ENCODE data around the gene DPF3. TPM values are rescaled to one million over a fixed set of nuclear protein-coding genes. Genes with fewer than 3 reads are reported as not detected.

The DPF3 gene
- total RNA-seq, 1 experiment from 2014 or later, result not detected

DNA sequence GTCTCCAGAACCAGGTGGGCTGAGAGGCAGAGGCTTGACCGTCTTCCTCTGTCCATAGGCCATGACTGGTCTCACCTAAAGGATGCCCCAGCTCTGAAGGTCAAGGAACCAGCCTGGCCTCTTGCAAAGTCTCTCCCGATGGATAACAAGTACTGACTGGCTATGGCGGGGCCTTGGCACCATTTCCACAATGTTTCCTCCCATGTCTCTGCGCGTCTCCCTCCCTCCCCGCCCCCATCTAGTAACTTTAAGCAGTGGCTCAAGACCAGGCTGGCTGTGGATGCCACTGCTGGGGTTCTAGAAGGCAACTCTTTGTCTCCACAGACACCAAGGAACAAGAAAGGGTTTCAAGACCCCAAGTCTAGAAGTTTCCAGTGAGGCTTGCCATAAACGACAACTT is 275.5 kb downstream of the DPF3 start:
- Histone ChIP-seq H3K36me3 (ENCODE audit: control insufficient read depth, insufficient read depth, low read length) (no peaks in the 10 kb centered on the region), H3K27me3 (ENCODE audit: control insufficient read depth, insufficient read depth, low read length) (no peaks in the 10 kb centered on the region), H3K4me1 (ENCODE audit: control insufficient read depth, insufficient read depth, low read length) (no peaks in the 10 kb centered on the region), H3K4me3 (ENCODE audit: low read depth in 2 of 2, low read length in 2 of 2) (no peak overlapping the region), H3K9me3 (ENCODE audit: control insufficient read depth, insufficient read depth, low read depth, low read length) (no peaks in the 10 kb centered on the region), H3K27ac (ENCODE audit: low read length) (no peak overlapping the region)
- ATAC-seq (no peak), DNase-seq (ENCODE audit: low read depth, low spot score) (no peak)
- ChIA-PET POLR2A (no interaction called here), CTCF (no interaction called here)
- in situ Hi-C loops (cut with HindIII; ENCODE audit: low pct_unique_long_range_greater_than_20kb, low sequenced_read_pairs), result no loop called here
- BruUV-seq (replicated peaks), result no TSS peak
- intact Hi-C loops (cut with micrococcal nuclease; ENCODE audit: unreplicated experiment), result no loop called here
- TF ChIP-seq SIN3A (IDR thresholded peaks at IDR 0.05; ENCODE audit: borderline replicate concordance, insufficient read depth, low read depth, low read length) (no peak), TCF7L2 (IDR thresholded peaks at IDR 0.05; ENCODE audit: low read depth, low read length) (no peak), POLR2AphosphoS5 (IDR thresholded peaks at IDR 0.05; ENCODE audit: low read depth, low read length) (no peak)
- TF ChIP-seq, protein P1, sequence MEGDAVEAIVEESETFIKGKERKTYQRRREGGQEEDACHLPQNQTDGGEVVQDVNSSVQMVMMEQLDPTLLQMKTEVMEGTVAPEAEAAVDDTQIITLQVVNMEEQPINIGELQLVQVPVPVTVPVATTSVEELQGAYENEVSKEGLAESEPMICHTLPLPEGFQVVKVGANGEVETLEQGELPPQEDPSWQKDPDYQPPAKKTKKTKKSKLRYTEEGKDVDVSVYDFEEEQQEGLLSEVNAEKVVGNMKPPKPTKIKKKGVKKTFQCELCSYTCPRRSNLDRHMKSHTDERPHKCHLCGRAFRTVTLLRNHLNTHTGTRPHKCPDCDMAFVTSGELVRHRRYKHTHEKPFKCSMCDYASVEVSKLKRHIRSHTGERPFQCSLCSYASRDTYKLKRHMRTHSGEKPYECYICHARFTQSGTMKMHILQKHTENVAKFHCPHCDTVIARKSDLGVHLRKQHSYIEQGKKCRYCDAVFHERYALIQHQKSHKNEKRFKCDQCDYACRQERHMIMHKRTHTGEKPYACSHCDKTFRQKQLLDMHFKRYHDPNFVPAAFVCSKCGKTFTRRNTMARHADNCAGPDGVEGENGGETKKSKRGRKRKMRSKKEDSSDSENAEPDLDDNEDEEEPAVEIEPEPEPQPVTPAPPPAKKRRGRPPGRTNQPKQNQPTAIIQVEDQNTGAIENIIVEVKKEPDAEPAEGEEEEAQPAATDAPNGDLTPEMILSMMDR (IDR thresholded peaks at IDR 0.05), result no peak
- TF ChIP-seq, protein P2, sequence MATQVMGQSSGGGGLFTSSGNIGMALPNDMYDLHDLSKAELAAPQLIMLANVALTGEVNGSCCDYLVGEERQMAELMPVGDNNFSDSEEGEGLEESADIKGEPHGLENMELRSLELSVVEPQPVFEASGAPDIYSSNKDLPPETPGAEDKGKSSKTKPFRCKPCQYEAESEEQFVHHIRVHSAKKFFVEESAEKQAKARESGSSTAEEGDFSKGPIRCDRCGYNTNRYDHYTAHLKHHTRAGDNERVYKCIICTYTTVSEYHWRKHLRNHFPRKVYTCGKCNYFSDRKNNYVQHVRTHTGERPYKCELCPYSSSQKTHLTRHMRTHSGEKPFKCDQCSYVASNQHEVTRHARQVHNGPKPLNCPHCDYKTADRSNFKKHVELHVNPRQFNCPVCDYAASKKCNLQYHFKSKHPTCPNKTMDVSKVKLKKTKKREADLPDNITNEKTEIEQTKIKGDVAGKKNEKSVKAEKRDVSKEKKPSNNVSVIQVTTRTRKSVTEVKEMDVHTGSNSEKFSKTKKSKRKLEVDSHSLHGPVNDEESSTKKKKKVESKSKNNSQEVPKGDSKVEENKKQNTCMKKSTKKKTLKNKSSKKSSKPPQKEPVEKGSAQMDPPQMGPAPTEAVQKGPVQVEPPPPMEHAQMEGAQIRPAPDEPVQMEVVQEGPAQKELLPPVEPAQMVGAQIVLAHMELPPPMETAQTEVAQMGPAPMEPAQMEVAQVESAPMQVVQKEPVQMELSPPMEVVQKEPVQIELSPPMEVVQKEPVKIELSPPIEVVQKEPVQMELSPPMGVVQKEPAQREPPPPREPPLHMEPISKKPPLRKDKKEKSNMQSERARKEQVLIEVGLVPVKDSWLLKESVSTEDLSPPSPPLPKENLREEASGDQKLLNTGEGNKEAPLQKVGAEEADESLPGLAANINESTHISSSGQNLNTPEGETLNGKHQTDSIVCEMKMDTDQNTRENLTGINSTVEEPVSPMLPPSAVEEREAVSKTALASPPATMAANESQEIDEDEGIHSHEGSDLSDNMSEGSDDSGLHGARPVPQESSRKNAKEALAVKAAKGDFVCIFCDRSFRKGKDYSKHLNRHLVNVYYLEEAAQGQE (IDR thresholded peaks at IDR 0.05; ENCODE audit: insufficient read depth in 1 of 2, low read depth in 2 of 2, low read length in 1 of 2), result no peak

DNA sequence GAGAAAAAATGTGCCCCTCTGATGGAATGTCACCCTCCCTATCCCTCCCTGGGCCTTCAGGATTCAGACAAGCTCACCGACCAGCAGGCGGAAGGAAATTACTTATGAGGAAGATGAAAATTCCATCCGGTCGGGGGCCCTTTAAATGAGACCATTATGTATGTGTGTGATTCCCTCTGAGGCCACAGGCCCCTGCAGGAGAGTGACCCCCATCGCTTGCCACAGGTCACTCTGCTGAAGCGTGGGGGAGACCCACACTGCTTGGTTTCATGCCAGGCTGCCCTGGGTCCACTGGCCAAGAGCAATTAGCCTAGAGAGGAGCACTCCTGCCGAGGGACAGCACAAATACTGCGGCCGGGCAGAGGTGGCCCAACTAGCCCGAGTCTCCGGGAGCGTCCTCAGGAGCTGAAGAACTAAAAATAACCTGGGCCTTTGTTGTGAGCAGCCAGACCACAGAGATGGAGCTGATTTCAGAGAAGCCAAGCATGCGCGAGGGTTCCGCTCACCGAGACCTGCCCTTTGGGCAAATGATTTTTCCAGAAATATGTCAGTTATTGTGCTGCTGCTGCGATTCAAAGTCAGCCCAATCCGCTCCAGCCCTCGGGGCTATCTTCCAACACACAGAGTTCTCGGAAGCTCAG is 276.4 kb downstream of the DPF3 start:
- no peaks in the 10 kb centered on the region for H3K9me3 ChIP-seq (ENCODE audit: control insufficient read depth, insufficient read depth, low read depth, low read length)
- no peak for DNase-seq (ENCODE audit: low read depth, low spot score)
- no TSS peak for BruUV-seq (replicated peaks)
- ATAC-seq, result no peak
- no peaks in the 10 kb centered on the region for H3K4me1 ChIP-seq (ENCODE audit: control insufficient read depth, insufficient read depth, low read length)
- no peak overlapping the region for H3K4me3 ChIP-seq (ENCODE audit: low read depth in 2 of 2, low read length in 2 of 2)
- intact Hi-C loops (cut with micrococcal nuclease; ENCODE audit: unreplicated experiment), result no loop called here
- no peaks in the 10 kb centered on the region for H3K36me3 ChIP-seq (ENCODE audit: control insufficient read depth, insufficient read depth, low read length)
- no peaks in the 10 kb centered on the region for H3K27me3 ChIP-seq (ENCODE audit: control insufficient read depth, insufficient read depth, low read length)
- ChIA-PET POLR2A (no interaction called here), CTCF (no interaction called here)
- H3K27ac ChIP-seq (ENCODE audit: low read length), result no peak overlapping the region
- TF ChIP-seq TCF7L2 (IDR thresholded peaks at IDR 0.05; ENCODE audit: low read depth, low read length) (no peak), SIN3A (IDR thresholded peaks at IDR 0.05; ENCODE audit: borderline replicate concordance, insufficient read depth, low read depth, low read length) (no peak), POLR2AphosphoS5 (IDR thresholded peaks at IDR 0.05; ENCODE audit: low read depth, low read length) (no peak)
- TF ChIP-seq, protein P2 (IDR thresholded peaks at IDR 0.05; ENCODE audit: insufficient read depth in 1 of 2, low read depth in 2 of 2, low read length in 1 of 2), result no peak
- TF ChIP-seq, protein P1 (IDR thresholded peaks at IDR 0.05), result no peak
- in situ Hi-C loops (cut with HindIII; ENCODE audit: low pct_unique_long_range_greater_than_20kb, low sequenced_read_pairs), result no loop called here
